ENCODE data around the gene VPS54.
"Not testable (repeated sequence)": the region's sequence is repeated elsewhere in the genome, so short reads cannot be mapped to it uniquely, and the experiment has no call there.

Gene VPS54

GRCh38 chr2:63865159-63865799 lies 153.9 kb downstream of the VPS54 start:
- no peak for DNase-seq

DNA sequence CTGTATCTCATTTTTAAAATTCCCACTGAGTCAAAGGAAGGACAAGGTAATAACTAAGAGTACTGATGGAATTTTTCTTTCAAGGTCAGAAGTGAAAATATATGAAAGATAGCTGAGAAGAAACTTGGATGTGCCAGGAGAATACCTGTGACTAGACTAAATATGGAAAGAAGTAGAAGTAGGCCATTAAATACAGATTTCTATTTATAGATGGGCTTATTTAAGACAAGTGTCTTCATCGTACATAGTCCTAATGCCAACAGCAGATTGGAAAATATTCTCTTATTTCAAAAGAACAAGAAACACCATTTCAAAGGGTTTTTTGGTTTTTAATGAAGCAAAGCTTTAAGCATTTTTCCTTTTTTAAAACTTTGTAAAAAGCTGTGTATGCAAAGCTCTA lies 155.5 kb downstream of the VPS54 start:
- DNase-seq, result no peak

DNA sequence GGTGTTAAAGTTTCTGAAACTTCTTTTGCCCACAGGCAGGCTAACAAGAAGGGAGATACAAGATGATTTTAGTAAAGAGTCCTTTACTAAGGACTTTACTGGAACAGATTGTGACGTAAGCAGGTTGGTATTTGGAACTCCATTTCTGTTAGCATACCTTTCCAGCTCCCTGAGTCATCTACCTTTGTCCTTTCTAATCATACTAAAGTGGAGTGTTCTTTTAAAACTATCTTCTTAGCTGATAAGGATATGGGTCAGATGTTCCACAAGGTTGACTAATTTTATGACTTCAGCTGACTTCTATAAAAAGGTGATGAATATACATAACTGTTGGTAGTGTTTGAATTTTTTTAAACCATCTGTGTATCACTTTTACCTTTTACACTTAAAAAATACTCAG lies 156.4 kb downstream of the VPS54 start:
- no peak for DNase-seq

DNA sequence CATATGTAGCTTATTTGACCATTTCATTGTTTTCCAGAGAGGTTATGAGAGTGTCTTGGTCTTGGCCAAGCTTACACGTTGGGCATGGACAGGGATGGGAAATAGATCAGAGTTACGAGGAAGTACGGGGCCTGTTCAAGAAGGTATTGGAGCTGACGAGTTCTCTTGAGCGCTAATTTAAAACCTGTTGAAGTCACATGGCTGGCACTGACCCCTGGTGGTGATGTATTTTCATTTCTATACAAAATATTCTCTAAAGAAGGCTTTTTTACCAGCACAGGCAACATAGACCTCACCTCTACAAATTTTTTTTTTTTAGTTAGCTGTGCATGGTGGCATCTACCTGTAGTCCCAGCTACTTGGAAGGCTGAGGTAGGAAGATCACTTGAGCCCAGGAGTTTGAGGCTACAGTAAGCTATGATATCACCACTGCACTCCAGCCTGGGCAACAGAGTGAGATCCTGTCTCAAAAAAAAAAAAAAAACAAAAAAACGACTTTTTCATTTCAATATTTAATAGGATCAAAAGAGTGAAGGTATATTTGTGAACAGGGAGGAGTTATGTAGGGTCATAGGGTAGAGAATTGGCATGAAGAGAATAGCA lies 157.9 kb downstream of the VPS54 start:
- DNase-seq, result peak; percentile 67 to 79

GRCh38 chr2:63858291-63858690 lies 160.9 kb downstream of the VPS54 start:
- DNase-seq, result no peak

GRCh38 chr2:63856303-63856603 lies 163.0 kb downstream of the VPS54 start:
- DNase-seq, result peak; percentile 69 to 87

GRCh38 chr2:63855418-63856302 lies 163.6 kb downstream of the VPS54 start:
- DNase-seq, result no peak

DNA sequence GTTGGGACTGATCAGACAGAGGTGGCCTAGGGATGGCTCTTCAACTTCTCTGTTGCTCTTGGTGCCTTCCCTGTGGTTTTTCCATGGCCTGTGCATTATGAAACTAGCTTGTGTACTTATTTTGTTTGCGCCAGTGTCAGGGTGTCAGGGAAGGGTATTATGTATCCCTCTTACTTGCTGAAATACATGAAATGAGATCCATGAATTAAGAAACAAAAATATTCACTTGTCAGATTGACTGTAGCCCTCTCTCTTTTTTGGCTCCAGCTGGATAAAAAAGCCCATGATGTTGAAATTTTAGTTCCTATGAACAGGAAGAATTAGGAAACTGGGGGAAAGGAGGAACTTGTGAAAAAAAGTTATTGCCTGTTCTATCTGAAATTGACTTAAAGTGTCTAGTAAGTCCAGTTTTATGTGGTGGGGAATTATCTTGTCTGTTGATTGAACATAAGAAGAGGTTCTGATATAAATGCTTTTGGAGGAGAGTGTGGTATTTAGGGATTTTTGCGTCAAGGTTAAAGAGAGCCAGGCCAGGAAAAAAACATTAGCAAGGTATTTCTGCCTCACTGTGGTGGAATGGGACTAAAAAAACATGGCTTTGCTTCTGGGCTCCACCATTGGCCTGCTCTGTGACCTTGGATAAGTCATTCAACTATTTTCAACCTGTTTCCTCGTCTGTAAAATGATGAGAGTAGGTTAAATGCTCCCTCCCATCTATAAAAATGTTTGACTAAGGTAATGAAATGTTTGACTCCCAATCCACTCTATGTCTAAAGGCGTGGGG lies 165.5 kb downstream of the VPS54 start:
- no peak for DNase-seq

GRCh38 chr2:63851691-63852311 lies 167.4 kb downstream of the VPS54 start:
- DNase-seq, result no peak

DNA sequence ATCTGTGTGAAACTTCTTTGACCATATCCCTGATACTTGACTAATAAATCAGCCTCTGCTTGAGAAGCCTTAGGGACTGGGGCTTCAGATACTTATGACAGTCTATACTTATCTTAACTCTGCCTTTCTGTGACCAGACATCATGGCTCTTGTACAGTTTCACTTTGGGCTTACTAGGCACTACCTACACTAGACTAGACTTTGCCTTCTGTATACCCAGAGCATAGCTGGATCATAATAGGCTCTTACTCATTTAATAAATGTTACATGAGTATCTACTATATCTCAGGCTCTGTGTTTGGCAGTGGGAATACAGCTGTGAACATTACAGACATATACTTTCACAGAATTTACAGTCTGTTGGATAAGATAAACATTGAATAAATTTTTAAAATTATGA lies 168.6 kb downstream of the VPS54 start:
- DNase-seq, result peak in 1 of 2 donors; percentile 20

GRCh38 chr2:63850204-63850571 lies 169.0 kb downstream of the VPS54 start:
- no peak for DNase-seq

- DNase-seq, result no peak
These were observed 169.6 kb downstream of the VPS54 start for GRCh38 chr2:63849381-63850203.

- DNase-seq, result not testable (repeated sequence)
These were observed 171.7 kb downstream of the VPS54 start for GRCh38 chr2:63847571-63847970.

DNA sequence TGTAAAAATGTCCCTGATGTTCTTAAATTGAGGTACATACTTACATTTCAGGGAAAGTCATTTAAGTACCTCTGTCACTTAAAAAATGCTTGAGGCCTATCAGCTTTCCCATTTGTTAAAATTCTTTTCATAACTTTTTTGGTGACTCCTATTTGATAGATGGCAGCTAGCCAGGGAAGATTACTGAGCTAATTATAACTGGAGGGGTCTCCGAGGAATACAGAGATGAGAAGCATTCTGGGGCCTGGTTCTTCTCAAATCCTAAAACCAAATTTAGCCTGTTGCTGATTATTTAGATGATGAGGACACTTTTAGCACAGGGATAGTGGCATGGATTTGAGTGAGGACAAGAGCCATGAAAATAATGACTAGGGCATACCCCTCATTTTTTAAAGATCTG lies 172.7 kb downstream of the VPS54 start:
- DNase-seq, result no peak

GRCh38 chr2:63845866-63846265 lies 173.4 kb downstream of the VPS54 start:
- DNase-seq, result no peak

DNA sequence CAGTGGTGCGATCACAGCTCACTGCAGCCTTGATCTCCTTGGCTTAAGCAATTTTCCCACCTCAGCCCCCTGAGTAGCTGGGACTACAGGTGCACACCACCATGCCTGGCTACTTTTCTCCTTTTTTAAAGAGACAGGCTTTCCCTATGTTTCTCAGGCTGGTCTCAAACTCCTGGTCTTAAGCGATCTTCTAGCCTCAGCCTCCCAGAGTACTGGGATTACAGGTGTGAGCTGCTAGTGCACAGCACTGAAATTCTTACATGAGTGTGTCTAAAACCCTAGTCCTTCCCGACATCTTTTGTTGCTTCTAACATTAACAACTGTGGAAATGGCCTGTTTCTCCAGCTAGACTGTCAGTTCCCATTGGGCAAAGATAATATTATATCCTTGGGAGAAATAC lies 174.6 kb downstream of the VPS54 start:
- DNase-seq, result no peak

GRCh38 chr2:63843791-63844190 lies 175.4 kb downstream of the VPS54 start:
- DNase-seq, result no peak

DNA sequence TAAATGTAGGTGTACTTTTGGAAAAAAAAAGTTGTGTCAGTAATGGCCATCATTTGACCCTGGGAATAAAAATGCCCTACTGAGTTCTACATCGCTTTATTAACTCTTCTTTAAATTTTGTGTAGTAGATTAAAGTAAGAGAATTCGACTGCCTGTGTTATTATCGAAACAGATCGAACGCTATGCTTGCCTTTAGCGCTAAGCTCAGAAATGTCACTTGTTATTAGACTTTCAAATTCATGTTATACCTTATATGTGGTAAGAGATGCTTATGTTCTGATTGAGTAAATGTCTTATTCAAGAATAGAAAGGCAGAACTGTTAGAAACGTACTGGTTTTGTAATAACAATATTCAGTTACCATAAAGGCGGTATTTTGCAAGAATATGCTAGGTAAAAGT lies 176.1 kb downstream of the VPS54 start:
- DNase-seq, result no peak

DNA sequence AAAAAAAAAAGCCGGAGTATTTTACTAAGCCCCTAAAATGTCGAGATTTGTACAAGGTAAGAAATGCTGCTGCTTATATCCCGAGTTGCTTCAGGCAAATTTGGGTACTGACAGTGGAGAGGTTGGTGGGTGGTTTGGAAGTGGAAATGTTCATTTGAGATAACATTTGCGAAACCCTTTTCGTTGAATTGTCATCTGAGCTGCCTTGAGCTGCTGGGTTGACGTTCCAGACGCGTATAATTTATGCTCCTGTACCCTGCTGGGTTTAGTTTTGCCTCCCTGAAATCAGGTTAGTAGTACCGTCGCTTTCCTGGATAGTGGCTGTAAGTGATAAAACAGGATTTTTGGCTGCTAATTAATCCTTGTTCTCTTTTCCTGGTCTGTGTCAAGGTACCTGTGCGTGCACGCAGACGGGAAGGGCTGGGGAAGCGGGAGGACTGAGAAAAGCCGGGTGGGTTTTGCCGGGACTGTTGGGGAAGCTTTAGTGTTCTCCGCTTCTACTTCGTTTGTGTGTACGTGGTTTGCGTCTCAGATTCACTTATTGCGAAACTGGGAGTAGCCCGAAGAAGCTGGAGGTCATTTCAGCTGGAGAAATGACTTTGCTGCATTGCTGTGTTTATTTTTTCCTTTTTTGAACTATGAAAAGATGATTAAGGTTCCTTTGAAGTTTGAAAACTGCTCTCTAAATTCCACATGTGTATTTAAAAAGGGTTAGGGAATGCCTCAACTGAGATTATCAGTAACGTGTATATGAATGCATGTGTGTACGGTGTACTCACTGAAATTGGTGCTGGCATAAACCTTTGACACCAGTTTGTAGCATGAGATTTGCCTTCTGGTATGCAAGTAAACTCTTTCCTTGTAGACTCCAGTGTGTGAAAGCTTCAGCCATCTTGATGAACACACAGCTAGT lies 176.8 kb downstream of the VPS54 start:
- DNase-seq, result peak; percentile 20 to 26

All from CD4-positive, alpha-beta T cell treated with Interleukin-4 for 1 hour (primary cell).